ENCODE measurements around the gene RGMA.

DNA sequence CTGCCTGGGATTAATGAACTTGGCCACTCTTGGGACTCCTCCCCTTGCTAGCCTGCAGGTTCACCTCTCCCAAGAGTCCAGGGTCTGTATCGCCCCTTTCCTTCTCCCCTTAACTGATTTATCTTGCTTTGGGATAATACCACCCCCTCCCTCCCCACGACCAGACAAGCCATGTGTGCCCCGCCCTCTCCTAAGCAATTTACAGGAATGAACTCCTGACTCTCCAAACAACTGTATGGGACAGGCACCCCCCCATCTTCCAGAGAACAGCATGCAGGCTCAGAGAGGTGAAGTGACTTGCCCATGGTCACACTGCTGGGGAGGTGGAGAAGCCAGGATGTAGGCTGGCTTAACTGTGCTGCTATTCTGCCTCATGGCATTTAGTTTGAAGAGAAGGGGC is 46.8 kb downstream of the RGMA start:
- no peak for TF ChIP-seq POLR2A (IDR thresholded peaks at IDR 0.05; ENCODE audit: low read depth, low read length)
- TF ChIP-seq PAX5 (IDR thresholded peaks at IDR 0.05; ENCODE audit: insufficient read depth, low read length, severe bottlenecking), result no peak

Data from GM12891 (cell line).